HEK293 (cell line): ENCODE results near the gene FEM1A.
A peak's percentile ranks its signal among the peaks of the same experiment; 100 is the strongest.

Experiments
- BCL11B ChIP-seq: fragments of 450-650 bp; formaldehyde crosslinking; IDR thresholded peaks from 2 replicates; pipeline ENCODE4 v1.5.1; 2016; ENCODE audit warnings: low read depth, missing biosample characterization, missing genetic modification characterization
- GLIS1 ChIP-seq: fragments of 450-650 bp; formaldehyde crosslinking; IDR thresholded peaks from 2 replicates; pipeline ENCODE4 v1.5.1; 2016; ENCODE audit warnings: missing biosample characterization, missing genetic modification characterization
- IKZF3 ChIP-seq: fragments of 450-650 bp; IDR thresholded peaks from 2 replicates; pipeline ENCODE4 v1.5.0; 2018; ENCODE audit warnings: missing biosample characterization, mild to moderate bottlenecking, missing genetic modification characterization, moderate library complexity
- KLF17 ChIP-seq: fragments of 450-650 bp; formaldehyde crosslinking; IDR thresholded peaks from 2 replicates; pipeline ENCODE4 v1.5.1; 2016; ENCODE audit warnings: missing biosample characterization, missing genetic modification characterization
- PATZ1 ChIP-seq: fragments of 450-650 bp; formaldehyde crosslinking; IDR thresholded peaks from 2 replicates; pipeline ENCODE4 v1.5.1; 2016; ENCODE audit warnings: missing biosample characterization, missing genetic modification characterization
- PRDM10 ChIP-seq: fragments of 450-650 bp; formaldehyde crosslinking; IDR thresholded peaks from 2 replicates; pipeline ENCODE4 v1.5.1; 2016; ENCODE audit warnings: missing biosample characterization, missing genetic modification characterization
- PRDM4 ChIP-seq: fragments of 450-650 bp; formaldehyde crosslinking; IDR thresholded peaks from 2 replicates; pipeline ENCODE4 v1.5.1; 2017; ENCODE audit warnings: missing biosample characterization, missing genetic modification characterization
- TRIM28 ChIP-seq: IDR thresholded peaks from 2 replicates; pipeline ENCODE4 v1.6.1; 2011; ENCODE audit warnings: low read length, control low read depth, borderline replicate concordance
- YY1 ChIP-seq: fragments of 450-650 bp; formaldehyde crosslinking; IDR thresholded peaks from 2 replicates; pipeline ENCODE4 v1.5.1; 2018; ENCODE audit warnings: missing biosample characterization, missing genetic modification characterization
- ZBTB26 ChIP-seq: fragments of 450-650 bp; formaldehyde crosslinking; optimal IDR thresholded peaks from 2 replicates; pipeline ENCODE3; 2016; ENCODE audit warnings: missing biosample characterization, mild to moderate bottlenecking, missing genetic modification characterization
- ZBTB7A ChIP-seq: fragments of 450-650 bp; formaldehyde crosslinking; IDR thresholded peaks from 2 replicates; pipeline ENCODE4 v1.5.1; 2016; ENCODE audit warnings: low read depth, missing biosample characterization, missing genetic modification characterization
- ZBTB8A ChIP-seq: fragments of 450-650 bp; formaldehyde crosslinking; IDR thresholded peaks from 2 replicates; pipeline ENCODE4 v1.5.1; 2016; ENCODE audit warnings: missing biosample characterization, missing genetic modification characterization
- ZNF121 ChIP-seq: fragments of 450-650 bp; formaldehyde crosslinking; IDR thresholded peaks from 2 replicates; pipeline ENCODE4 v1.5.1; 2016; ENCODE audit warnings: missing biosample characterization, missing genetic modification characterization
- ZNF146 ChIP-seq: fragments of 450-650 bp; formaldehyde crosslinking; IDR thresholded peaks from 2 replicates; pipeline ENCODE4 v1.5.1; 2016; ENCODE audit warnings: missing biosample characterization, missing genetic modification characterization
- ZNF155 ChIP-seq: fragments of 450-650 bp; formaldehyde crosslinking; IDR thresholded peaks from 2 replicates; pipeline ENCODE4 v1.5.1; 2016; ENCODE audit warnings: missing biosample characterization, missing genetic modification characterization
- ZNF175 ChIP-seq: fragments of 450-650 bp; formaldehyde crosslinking; IDR thresholded peaks from 2 replicates; pipeline ENCODE4 v1.5.1; 2016; ENCODE audit warnings: missing biosample characterization, missing genetic modification characterization
- ZNF19 ChIP-seq: fragments of 450-650 bp; formaldehyde crosslinking; IDR thresholded peaks from 2 replicates; pipeline ENCODE4; 2016; ENCODE audit warnings: missing biosample characterization, missing genetic modification characterization, low read depth
- ZNF221 ChIP-seq: fragments of 450-650 bp; formaldehyde crosslinking; IDR thresholded peaks from 2 replicates; pipeline ENCODE4 v1.5.1; 2017; ENCODE audit warnings: missing biosample characterization, missing genetic modification characterization, borderline replicate concordance
- ZNF274 ChIP-seq, 2 experiments: fragments of 200-500 bp in 1 of 2; fragments of 450-650 bp in 1 of 2; sonication (Bioruptor generic) in 1 of 2; formaldehyde crosslinking in 1 of 2; IDR thresholded peaks; 2 replicates each; pipeline versions ENCODE4 v1.5.1 to v1.6.1; 2014 to 2016; ENCODE audit warnings: borderline replicate concordance in 1 of 2, inconsistent platforms in 1 of 2, low read length in 1 of 2, missing biosample characterization in 1 of 2, missing genetic modification characterization in 1 of 2
- ZNF394 ChIP-seq: fragments of 450-650 bp; formaldehyde crosslinking; IDR thresholded peaks from 2 replicates; pipeline ENCODE4 v1.5.1; 2016; ENCODE audit warnings: missing biosample characterization, missing genetic modification characterization, mild to moderate bottlenecking, moderate library complexity, borderline replicate concordance
- ZNF473 ChIP-seq: fragments of 450-650 bp; formaldehyde crosslinking; IDR thresholded peaks from 2 replicates; pipeline ENCODE4 v1.5.1; 2017; ENCODE audit warnings: missing biosample characterization, missing genetic modification characterization
- ZNF530 ChIP-seq: fragments of 450-650 bp; formaldehyde crosslinking; IDR thresholded peaks from 2 replicates; pipeline ENCODE4 v1.5.1; 2016; ENCODE audit warnings: low read depth, missing biosample characterization, missing genetic modification characterization
- ZNF623 ChIP-seq: fragments of 450-650 bp; formaldehyde crosslinking; IDR thresholded peaks from 2 replicates; pipeline ENCODE4 v1.5.1; 2016; ENCODE audit warnings: missing biosample characterization, missing genetic modification characterization
- ZNF664 ChIP-seq: fragments of 450-650 bp; formaldehyde crosslinking; IDR thresholded peaks from 2 replicates; pipeline ENCODE4 v1.5.1; 2016; ENCODE audit warnings: missing biosample characterization, missing genetic modification characterization
- ZNF785 ChIP-seq: fragments of 450-650 bp; formaldehyde crosslinking; IDR thresholded peaks from 2 replicates; pipeline ENCODE4 v1.5.1; 2016; ENCODE audit warnings: missing biosample characterization, missing genetic modification characterization
- ZSCAN4 ChIP-seq: fragments of 450-650 bp; formaldehyde crosslinking; IDR thresholded peaks from 2 replicates; pipeline ENCODE4 v1.5.1; 2017; ENCODE audit warnings: missing biosample characterization, missing genetic modification characterization

FEM1A gene

GRCh38 chr19:4803736-4804695 is 12.5 kb downstream of the FEM1A start (continued):
- TF ChIP-seq TRIM28 (no peak), ZNF175 (tag by site-specific recombination) (no peak), ZBTB7A (tag by site-specific recombination) (no peak), ZBTB26 (tag by site-specific recombination) (peak; percentile 11), ZNF221 (tag by site-specific recombination) (no peak), ZSCAN4 (tag by site-specific recombination) (no peak), ZNF121 (tag by site-specific recombination) (peak; percentile 80), YY1 (tag by site-specific recombination) (no peak), PATZ1 (tag by site-specific recombination) (peak; percentile 48; the same call in 1 of the 2 replicates), ZNF394 (no peak), IKZF3 (tag by site-specific recombination) (peak; percentile 48; the same call in 1 of the 2 replicates), BCL11B (tag by site-specific recombination) (no peak), GLIS1 (0 out of 2 replicates have a peak, but pooled peaks have one; percentile 27), ZNF623 (tag by site-specific recombination) (0 out of 2 replicates have a peak, but pooled peaks have one; percentile 3), ZNF664 (tag by site-specific recombination) (peak; percentile 95), PRDM10 (tag by site-specific recombination) (peak; percentile 49; the same call in 1 of the 2 replicates), ZNF19 (tag by site-specific recombination) (no peak), PRDM4 (tag by site-specific recombination) (no peak), ZNF274 (IDR thresholded peaks at IDR 0.05; ENCODE audit: low read length) (no peak), ZNF274 (tag by site-specific recombination; IDR thresholded peaks at IDR 0.05; ENCODE audit: borderline replicate concordance) (no peak), ZNF146 (tag by site-specific recombination) (no peak), ZNF785 (tag by site-specific recombination) (no peak), ZNF155 (tag by site-specific recombination) (no peak), KLF17 (tag by site-specific recombination) (0 out of 2 replicates have a peak, but pooled peaks have one; percentile 28), ZNF530 (no peak), ZNF473 (tag by site-specific recombination) (no peak), ZBTB8A (tag by site-specific recombination) (peak; percentile 28; the same call in 1 of the 2 replicates)
